Progenitor cell of endocrine pancreas (in vitro differentiated cells): ENCODE results near the gene EIF4E2. TPM values are rescaled to one million over a fixed set of nuclear protein-coding genes. Genes with fewer than 3 reads are reported as not detected.

ENCODE experiments used
- DNase-seq: peaks from one replicate; pipeline ENCODE4 v3.0.0; 2021; ENCODE audit warnings: low spot score; ENCODE audit not compliant: unreplicated experiment
- H3K27ac Mint-ChIP-seq: 2 replicates; pipeline ENCODE4 v1.8.0; 2021; ENCODE audit warnings: mild to moderate bottlenecking, moderate library complexity, mixed read lengths
- H3K27me3 Mint-ChIP-seq: 2 replicates; pipeline ENCODE4 v1.8.0; 2021; ENCODE audit warnings: mixed read lengths
- H3K36me3 Mint-ChIP-seq: 2 replicates; pipeline ENCODE4 v1.8.0; 2022; ENCODE audit warnings: mixed read lengths; ENCODE audit not compliant: insufficient read depth
- H3K4me1 Mint-ChIP-seq: 2 replicates; pipeline ENCODE4 v1.8.0; 2021; ENCODE audit warnings: low read depth, mixed read lengths
- H3K4me3 Mint-ChIP-seq: 2 replicates; pipeline ENCODE4 v1.8.0; 2021; ENCODE audit warnings: low read depth, mild to moderate bottlenecking, moderate library complexity, mixed read lengths
- H3K9me3 Mint-ChIP-seq: 2 replicates; pipeline ENCODE4 v1.8.0; 2021; ENCODE audit warnings: low read depth, mixed read lengths
- long read RNA-seq: library from polyadenylated mRNA; unstranded; transcript quantifications from one replicate; pipeline ENCODE4 v2.0.0, GENCODE V29; 2020
- total RNA-seq: library from RNA; stranded (reverse); gene quantifications from 2 replicates; pipeline ENCODE4 v1.2.1, GENCODE V29; 2021
- TF ChIP-seq, protein P1 (sequence below): fragments of 200-600 bp; sonication (generic); IDR thresholded peaks from one replicate; pipeline ENCODE4 v1.5.0; 2021; ENCODE audit warnings: antibody characterized with exemption, mild to moderate bottlenecking; ENCODE audit not compliant: unreplicated experiment

EIF4E2 gene, protein sequence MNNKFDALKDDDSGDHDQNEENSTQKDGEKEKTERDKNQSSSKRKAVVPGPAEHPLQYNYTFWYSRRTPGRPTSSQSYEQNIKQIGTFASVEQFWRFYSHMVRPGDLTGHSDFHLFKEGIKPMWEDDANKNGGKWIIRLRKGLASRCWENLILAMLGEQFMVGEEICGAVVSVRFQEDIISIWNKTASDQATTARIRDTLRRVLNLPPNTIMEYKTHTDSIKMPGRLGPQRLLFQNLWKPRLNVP
- total RNA-seq, result 78.5 and 81.9 TPM in 2 replicates
- long read RNA-seq, transcript EIF4E2-206 (6 exons, 1,014 nt), result minor isoform, 15 of 156 reads
- long read RNA-seq, transcript EIF4E2-201 (7 exons, 1,604 nt), result minor isoform, 27 of 156 reads
- long read RNA-seq, transcript EIF4E2-207 (8 exons, 3,525 nt), result minor isoform, 32 of 156 reads
- long read RNA-seq, transcript EIF4E2-202 (7 exons, 3,448 nt), result major isoform, 52 of 156 reads
- long read RNA-seq, partial matches to known transcripts, result 4 of 156 reads
- long read RNA-seq, other reads (novel, unspliced or antisense), result 20 of 156 reads

DNA sequence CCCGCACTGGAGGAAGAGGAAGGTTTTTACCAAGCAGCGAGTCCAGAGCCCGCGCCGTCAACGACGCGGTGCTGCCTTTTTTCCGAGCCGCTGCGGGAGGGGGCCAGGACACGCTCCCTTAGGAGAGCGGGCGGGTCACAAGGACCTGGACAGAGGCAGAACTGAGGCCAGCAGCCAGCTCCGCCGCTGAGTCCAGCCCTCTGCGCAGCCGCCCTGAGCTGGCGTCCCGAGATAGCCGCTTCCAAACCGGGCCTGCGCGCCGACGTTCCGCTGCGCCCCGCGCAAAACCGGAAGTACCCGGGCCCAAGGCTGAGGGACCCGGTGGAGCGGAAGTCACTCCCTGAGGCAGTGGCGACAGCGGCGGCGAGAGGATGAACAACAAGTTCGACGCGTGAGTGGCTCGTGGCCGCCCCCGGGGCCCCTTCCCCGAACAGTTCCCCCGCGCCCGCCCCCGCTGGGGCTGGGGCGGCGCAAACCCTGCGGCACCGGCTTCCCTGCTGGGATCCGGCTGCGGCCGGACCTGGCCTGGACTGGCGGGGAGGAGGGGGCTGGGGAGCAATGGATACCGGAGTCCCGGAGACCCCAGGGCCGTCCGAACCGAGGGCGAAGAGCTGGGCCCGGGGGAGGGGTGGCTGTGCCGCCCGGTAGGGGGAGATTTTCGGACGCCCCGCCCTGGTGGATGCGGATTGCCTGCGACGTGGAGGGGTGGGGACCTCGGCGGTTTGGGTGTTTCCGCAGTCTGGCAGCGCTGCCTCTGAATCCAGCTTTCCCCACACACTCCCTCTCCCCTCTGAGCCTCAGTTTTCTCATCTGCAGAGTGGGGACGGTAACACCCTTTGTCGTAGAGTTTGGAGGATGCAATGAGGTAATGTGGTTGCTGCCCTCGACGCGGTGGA lies at the start of gene EIF4E2, which contains the start of gene TIGD1:
EIF4E2 (plus strand) TSS at position 336 of the 896 bp plus-strand sequence; CDS start at position 372, 36 bp downstream.
TIGD1 (minus strand) TSS at position 204 of the 896 bp plus-strand sequence. CDS start 675 bp downstream, outside the sequence.
- H3K27ac Mint-ChIP-seq, result peak within 1 kb of the TSS; percentile 97
- peaks cover 30% of the 10 kb centered on the region for H3K36me3 Mint-ChIP-seq
- H3K4me3 Mint-ChIP-seq, result peak within 1 kb of the TSS; percentile 96
- H3K27me3 Mint-ChIP-seq, result no peaks in the 10 kb centered on the region
- H3K4me1 Mint-ChIP-seq, result peaks cover 13% of the 10 kb centered on the region
- TF ChIP-seq, protein P1, sequence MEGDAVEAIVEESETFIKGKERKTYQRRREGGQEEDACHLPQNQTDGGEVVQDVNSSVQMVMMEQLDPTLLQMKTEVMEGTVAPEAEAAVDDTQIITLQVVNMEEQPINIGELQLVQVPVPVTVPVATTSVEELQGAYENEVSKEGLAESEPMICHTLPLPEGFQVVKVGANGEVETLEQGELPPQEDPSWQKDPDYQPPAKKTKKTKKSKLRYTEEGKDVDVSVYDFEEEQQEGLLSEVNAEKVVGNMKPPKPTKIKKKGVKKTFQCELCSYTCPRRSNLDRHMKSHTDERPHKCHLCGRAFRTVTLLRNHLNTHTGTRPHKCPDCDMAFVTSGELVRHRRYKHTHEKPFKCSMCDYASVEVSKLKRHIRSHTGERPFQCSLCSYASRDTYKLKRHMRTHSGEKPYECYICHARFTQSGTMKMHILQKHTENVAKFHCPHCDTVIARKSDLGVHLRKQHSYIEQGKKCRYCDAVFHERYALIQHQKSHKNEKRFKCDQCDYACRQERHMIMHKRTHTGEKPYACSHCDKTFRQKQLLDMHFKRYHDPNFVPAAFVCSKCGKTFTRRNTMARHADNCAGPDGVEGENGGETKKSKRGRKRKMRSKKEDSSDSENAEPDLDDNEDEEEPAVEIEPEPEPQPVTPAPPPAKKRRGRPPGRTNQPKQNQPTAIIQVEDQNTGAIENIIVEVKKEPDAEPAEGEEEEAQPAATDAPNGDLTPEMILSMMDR, result peak; percentile 39
- H3K9me3 Mint-ChIP-seq, result peaks cover 7% of the 10 kb centered on the region
- peak; percentile 91 for DNase-seq

- Mint-ChIP-seq H3K9me3 (no peaks in the 10 kb centered on the region), H3K27ac (no peak overlapping the region), H3K36me3 (no peaks in the 10 kb centered on the region), H3K4me1 (peaks cover 4% of the 10 kb centered on the region), H3K27me3 (peaks cover 55% of the 10 kb centered on the region), H3K4me3 (no peak overlapping the region)
- DNase-seq, result no peak
- TF ChIP-seq, protein P1, result no peak
These were observed 49.1 kb upstream of the EIF4E2 start for GRCh38 chr2:232501331-232501771.

GRCh38 chr2:232501794-232502390 lies 48.6 kb upstream of the EIF4E2 start:
- Mint-ChIP-seq H3K9me3 (no peaks in the 10 kb centered on the region), H3K27me3 (peaks cover 58% of the 10 kb centered on the region), H3K4me3 (no peak overlapping the region), H3K4me1 (peaks cover 4% of the 10 kb centered on the region), H3K36me3 (no peaks in the 10 kb centered on the region), H3K27ac (no peak overlapping the region)
- TF ChIP-seq, protein P1, result no peak
- no peak for DNase-seq

DNA sequence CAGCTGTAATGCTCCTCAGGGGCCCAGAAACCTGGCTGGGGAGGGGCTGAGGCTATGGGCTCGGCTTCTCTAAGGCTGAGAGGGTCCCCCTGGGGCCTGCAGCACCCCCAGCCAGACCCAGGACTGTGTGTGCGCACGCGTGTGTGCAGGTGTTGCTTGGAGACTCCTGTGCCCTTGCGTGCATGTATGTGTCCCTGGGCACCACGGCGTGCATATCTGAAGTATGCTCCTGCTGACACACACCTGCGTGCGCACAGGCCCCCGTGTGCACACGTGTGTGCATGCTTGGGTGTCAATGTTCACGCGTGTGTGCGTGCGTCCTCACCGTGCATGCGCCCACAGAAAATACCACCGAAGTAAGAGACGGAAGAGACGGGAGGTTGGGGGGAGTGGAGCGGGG lies 48.0 kb upstream of the EIF4E2 start:
- TF ChIP-seq, protein P1, result no peak
- no peak for DNase-seq
- H3K27me3 Mint-ChIP-seq, result peaks cover 63% of the 10 kb centered on the region
- no peaks in the 10 kb centered on the region for H3K9me3 Mint-ChIP-seq
- peaks cover 4% of the 10 kb centered on the region for H3K4me1 Mint-ChIP-seq
- H3K36me3 Mint-ChIP-seq, result no peaks in the 10 kb centered on the region
- H3K4me3 Mint-ChIP-seq, result peak overlapping the region; percentile 74
- H3K27ac Mint-ChIP-seq, result no peak overlapping the region
